Loucy (cell line): ENCODE results near the gene ALDH6A1.
A peak's percentile ranks its signal among the peaks of the same experiment; 100 is the strongest.

ENCODE experiments used
- H2AFZ ChIP-seq: fragments of 200-600 bp; sonication (generic); 2 replicates; pipeline ENCODE4 v1.6.0; 2016; ENCODE audit warnings: antibody characterized with exemption, mild to moderate bottlenecking, low read length, moderate library complexity
- H3F3A ChIP-seq: fragments of 200-600 bp; 2 replicates; pipeline ENCODE4 v1.6.0; 2016; ENCODE audit warnings: antibody characterized with exemption, low read depth, mild to moderate bottlenecking
- H3K27me3 ChIP-seq: fragments of 200-600 bp; sonication (generic); 2 replicates; pipeline ENCODE4 v1.6.1; 2014; ENCODE audit warnings: low read length, mild to moderate bottlenecking; ENCODE audit not compliant: insufficient read depth, poor library complexity, severe bottlenecking
- H3K36me3 ChIP-seq: fragments of 200-600 bp; sonication (generic); 2 replicates; pipeline ENCODE4 v1.6.1; 2016; ENCODE audit warnings: low read length; ENCODE audit not compliant: insufficient read depth
- H3K4me1 ChIP-seq: fragments of 200-600 bp; sonication (generic); 2 replicates; pipeline ENCODE4 v1.5.1; 2014; ENCODE audit warnings: low read length, mild to moderate bottlenecking; ENCODE audit not compliant: insufficient read depth, poor library complexity, severe bottlenecking
- H3K4me2 ChIP-seq: fragments of 200-600 bp; sonication (generic); 2 replicates; pipeline ENCODE4 v1.6.0; 2014; ENCODE audit warnings: antibody characterized with exemption, low read length, low read depth, mild to moderate bottlenecking; ENCODE audit not compliant: poor library complexity, severe bottlenecking
- H3K4me3 ChIP-seq: fragments of 200-600 bp; sonication (generic); 2 replicates; pipeline ENCODE4 v1.5.1; 2014; ENCODE audit warnings: low read length, mild to moderate bottlenecking, mixed read lengths; ENCODE audit not compliant: poor library complexity, severe bottlenecking
- H3K79me2 ChIP-seq: fragments of 200-600 bp; sonication (generic); 2 replicates; pipeline ENCODE4 v1.6.1; 2014; ENCODE audit warnings: low read length; ENCODE audit not compliant: insufficient read depth
- H3K9ac ChIP-seq: fragments of 200-600 bp; sonication (generic); 2 replicates; pipeline ENCODE4 v1.6.0; 2014; ENCODE audit warnings: mild to moderate bottlenecking, low read depth, low read length, moderate library complexity; ENCODE audit not compliant: poor library complexity, severe bottlenecking
- H3K9me2 ChIP-seq: fragments of 200-600 bp; sonication (generic); replicated peaks from 2 replicates; pipeline ENCODE4 v1.6.1; 2016; ENCODE audit warnings: low read depth, low read length, mixed read lengths
- H3K9me3 ChIP-seq: fragments of 200-600 bp; sonication (generic); 2 replicates; pipeline ENCODE4 v1.6.1; 2014; ENCODE audit warnings: mild to moderate bottlenecking, antibody characterized with exemption, low read length, low read depth; ENCODE audit not compliant: insufficient read depth
- H4K20me1 ChIP-seq: fragments of 200-600 bp; sonication (generic); 2 replicates; pipeline ENCODE4 v1.6.0; 2014; ENCODE audit warnings: antibody characterized with exemption, low read length, mild to moderate bottlenecking; ENCODE audit not compliant: insufficient read depth, poor library complexity, severe bottlenecking
- EZH2phosphoT487 ChIP-seq: fragments of 200-600 bp; IDR thresholded peaks from 2 replicates; pipeline ENCODE4 v1.6.1; 2018; ENCODE audit warnings: antibody characterized with exemption, mild to moderate bottlenecking, moderate library complexity, borderline replicate concordance
- TF ChIP-seq, protein P1 (sequence below): fragments of 200-600 bp; sonication (generic); conservative IDR thresholded peaks from 2 replicates; pipeline ENCODE4 v1.5.1; 2014; ENCODE audit warnings: mild to moderate bottlenecking, antibody characterized with exemption, low read length

Gene ALDH6A1

GRCh38 chr14:74042296-74042695 is 42.0 kb downstream of the ALDH6A1 start:
- H3K27me3 ChIP-seq: no peaks in the 10 kb centered on the region
- H3K4me2 ChIP-seq: no peak overlapping the region
- H3K36me3 ChIP-seq: no peaks in the 10 kb centered on the region
- no peaks in the 10 kb centered on the region for H3K9me3 ChIP-seq
- no peak overlapping the region for H3K9ac ChIP-seq
- no peak for TF ChIP-seq EZH2phosphoT487
- TF ChIP-seq, protein P1, sequence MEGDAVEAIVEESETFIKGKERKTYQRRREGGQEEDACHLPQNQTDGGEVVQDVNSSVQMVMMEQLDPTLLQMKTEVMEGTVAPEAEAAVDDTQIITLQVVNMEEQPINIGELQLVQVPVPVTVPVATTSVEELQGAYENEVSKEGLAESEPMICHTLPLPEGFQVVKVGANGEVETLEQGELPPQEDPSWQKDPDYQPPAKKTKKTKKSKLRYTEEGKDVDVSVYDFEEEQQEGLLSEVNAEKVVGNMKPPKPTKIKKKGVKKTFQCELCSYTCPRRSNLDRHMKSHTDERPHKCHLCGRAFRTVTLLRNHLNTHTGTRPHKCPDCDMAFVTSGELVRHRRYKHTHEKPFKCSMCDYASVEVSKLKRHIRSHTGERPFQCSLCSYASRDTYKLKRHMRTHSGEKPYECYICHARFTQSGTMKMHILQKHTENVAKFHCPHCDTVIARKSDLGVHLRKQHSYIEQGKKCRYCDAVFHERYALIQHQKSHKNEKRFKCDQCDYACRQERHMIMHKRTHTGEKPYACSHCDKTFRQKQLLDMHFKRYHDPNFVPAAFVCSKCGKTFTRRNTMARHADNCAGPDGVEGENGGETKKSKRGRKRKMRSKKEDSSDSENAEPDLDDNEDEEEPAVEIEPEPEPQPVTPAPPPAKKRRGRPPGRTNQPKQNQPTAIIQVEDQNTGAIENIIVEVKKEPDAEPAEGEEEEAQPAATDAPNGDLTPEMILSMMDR: no peak
- no peaks in the 10 kb centered on the region for H3K4me1 ChIP-seq
- no peaks in the 10 kb centered on the region for H4K20me1 ChIP-seq
- no peak overlapping the region for H3K4me3 ChIP-seq
- H3K9me2 ChIP-seq: no peaks in the 10 kb centered on the region
- H2AFZ ChIP-seq: peak overlapping the region; percentile 49; the same call in 1 of the 2 replicates
- H3K79me2 ChIP-seq: no peaks in the 10 kb centered on the region
- H3F3A ChIP-seq: no peaks in the 10 kb centered on the region

DNA sequence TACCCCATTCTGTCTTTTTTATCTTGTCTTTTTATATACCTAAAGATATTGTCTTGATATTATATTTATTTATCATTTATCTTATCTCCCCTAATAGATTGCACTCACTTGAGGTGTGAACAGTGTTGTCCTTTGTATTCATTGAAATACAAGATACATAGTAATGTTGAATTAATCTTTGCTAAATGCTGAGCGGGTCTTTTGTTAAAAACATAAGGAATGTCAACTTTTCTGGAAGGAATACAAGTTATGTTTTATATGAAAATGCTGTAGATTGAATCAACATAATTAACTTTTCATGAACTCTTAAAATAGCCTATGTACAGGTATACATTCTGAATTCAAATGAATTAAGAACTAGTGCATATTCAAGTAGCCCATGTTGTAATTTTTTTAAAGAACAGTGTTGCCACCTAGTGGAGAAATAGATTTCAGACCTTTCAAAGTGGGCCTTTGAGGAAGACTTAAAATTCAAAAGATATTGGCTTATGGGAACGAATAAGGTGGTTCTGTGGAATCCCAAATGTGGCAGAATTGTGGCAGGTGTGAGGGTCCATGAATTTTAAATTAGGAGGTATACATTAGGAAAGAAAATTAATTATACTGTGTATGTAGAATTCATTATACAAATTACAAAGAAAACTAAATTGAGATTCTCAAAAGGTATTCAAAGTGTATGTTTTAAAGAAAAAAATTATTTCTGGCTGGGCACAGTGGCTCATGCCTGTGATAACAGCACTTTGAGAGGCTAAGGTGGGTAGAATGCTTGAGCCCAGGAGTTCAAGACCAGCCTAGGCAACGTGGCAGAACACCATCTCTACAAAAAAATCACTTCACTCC is 46.0 kb downstream of the ALDH6A1 start:
- no peak overlapping the region for H2AFZ ChIP-seq
- no peaks in the 10 kb centered on the region for H4K20me1 ChIP-seq
- TF ChIP-seq, protein P1: peak; percentile 81
- no peak for TF ChIP-seq EZH2phosphoT487
- H3K4me2 ChIP-seq: no peak overlapping the region
- H3K4me1 ChIP-seq: no peaks in the 10 kb centered on the region
- no peaks in the 10 kb centered on the region for H3K9me3 ChIP-seq
- no peaks in the 10 kb centered on the region for H3K79me2 ChIP-seq
- H3K27me3 ChIP-seq: no peaks in the 10 kb centered on the region
- no peak overlapping the region for H3K9ac ChIP-seq
- H3F3A ChIP-seq: no peaks in the 10 kb centered on the region
- no peaks in the 10 kb centered on the region for H3K36me3 ChIP-seq
- no peaks in the 10 kb centered on the region for H3K9me2 ChIP-seq
- H3K4me3 ChIP-seq: no peak overlapping the region

DNA sequence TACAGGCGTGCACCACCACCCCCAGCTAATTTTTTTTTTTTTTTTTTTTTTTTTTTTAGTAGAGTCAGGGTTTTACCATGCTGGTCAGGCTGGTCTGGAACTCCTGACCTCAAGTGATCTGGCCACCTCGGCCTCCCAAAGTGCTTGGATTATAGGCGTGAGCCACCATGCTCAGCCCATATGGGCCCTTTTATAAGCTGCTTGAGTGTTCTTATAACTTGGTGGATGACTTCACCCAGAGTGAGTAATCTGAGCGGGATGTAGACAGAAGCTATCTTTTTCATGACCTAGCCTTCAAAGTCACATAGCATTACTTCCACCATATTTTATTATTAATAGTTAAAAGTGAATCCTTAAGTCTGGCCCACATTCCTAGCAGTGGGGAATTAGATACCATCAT is 48.7 kb downstream of the ALDH6A1 start:
- Histone ChIP-seq H2AFZ (no peak overlapping the region), H3K4me1 (no peaks in the 10 kb centered on the region), H3K9ac (no peak overlapping the region), H3K4me3 (no peak overlapping the region), H3F3A (no peaks in the 10 kb centered on the region), H3K9me3 (no peaks in the 10 kb centered on the region), H3K79me2 (no peaks in the 10 kb centered on the region), H3K4me2 (no peak overlapping the region), H3K9me2 (no peaks in the 10 kb centered on the region), H4K20me1 (no peaks in the 10 kb centered on the region), H3K27me3 (no peaks in the 10 kb centered on the region), H3K36me3 (no peaks in the 10 kb centered on the region)
- TF ChIP-seq, protein P1: no peak
- no peak for TF ChIP-seq EZH2phosphoT487
